ENCODE results near the gene ANKRD18A.

ANKRD18A gene

DNA sequence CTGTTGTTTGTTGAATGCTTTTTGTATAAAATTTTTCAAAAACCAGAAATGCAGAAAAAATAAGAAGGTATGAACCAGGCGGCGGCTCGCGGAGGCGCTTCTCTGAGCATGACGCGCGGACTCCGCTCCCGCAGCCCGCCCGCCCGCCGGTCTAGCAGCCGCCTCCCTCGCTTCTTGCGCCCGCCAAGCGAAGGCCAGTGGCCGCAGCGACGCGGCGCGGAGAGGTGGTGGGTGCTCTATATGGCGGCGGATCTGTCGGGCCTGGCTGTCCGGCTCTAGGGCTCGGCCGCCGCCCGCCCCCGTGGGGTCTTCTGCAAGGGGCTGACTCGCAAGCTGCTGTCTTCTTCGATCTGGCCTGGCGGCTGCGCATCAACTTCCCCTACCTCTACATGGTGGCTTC lies 93.8 kb downstream of the ANKRD18A start:
- DNase-seq, result no peak

DNA sequence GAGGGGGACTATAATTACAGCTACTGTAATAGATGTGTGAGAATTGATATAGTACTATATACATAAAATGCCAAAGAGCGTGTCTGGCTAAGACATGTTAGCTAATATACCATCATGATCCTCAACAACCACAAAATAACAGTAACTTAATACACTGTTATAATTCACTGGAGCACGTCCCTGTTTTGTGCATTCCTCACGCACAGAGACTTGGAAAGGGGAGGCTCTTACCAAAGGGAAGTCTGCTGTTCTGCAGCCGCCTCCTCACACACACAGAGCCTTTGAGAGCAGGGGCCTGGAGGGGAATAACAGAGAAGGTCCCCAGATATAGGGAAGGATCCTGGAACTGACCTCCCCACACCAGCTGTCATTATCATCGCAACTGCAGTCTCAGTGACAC lies 97.3 kb downstream of the ANKRD18A start:
- no peak for DNase-seq

DNA sequence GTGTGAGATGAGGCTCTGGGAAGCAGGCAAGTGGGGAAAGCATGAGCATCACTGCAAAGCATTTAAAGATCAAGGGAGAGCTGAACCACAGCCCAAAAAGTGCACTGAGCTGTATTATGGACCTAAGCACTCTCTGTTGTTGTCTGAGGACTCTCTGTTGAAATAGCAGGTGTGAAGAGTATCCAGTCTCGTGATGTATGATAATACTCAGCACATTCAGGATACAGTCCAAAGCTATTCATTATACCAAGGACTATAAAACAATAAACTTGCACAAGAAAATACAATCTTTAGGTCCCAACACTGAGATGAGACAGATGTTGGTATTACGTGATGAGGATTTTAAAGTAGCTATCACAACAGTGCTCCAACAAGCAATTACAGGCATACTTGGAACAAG lies 98.6 kb downstream of the ANKRD18A start:
- no peak for DNase-seq

All from stimulated activated naive CD4-positive, alpha-beta T cell treated with Interleukin-2 at 50 U/mL for 16 hours (primary cell).